HepG2 (cell line): ENCODE measurements around the gene FOSB. TPM values are rescaled to one million over a fixed set of nuclear protein-coding genes. Genes with fewer than 3 reads are reported as not detected.

Experiments
- ATAC-seq: fragments of 200-7000 bp; cut with Tn5 transposase; 3 replicates; pipeline ENCODE4 v1.9.1; 2020; ENCODE audit warnings: mild to moderate bottlenecking, moderate library complexity
- BruUV-seq: library from RNA; stranded (reverse); fragments of 400-500 nt; replicated peaks from 2 replicates; lab custom pipeline; 2021; lab: Mats Ljungman, UMichigan
- CTCF ChIA-PET: fragments of 300-600 bp; formaldehyde crosslinking; extraction: SDS; loops from one replicate; lab custom pipeline; 2021; ENCODE audit warnings: low total read pairs, inconsistent platforms, low intra/inter-chr PET ratio; lab: Yijun Ruan, JAX
- POLR2A ChIA-PET: fragments of 350-600 bp; sonication (Branson Sonifier 250); formaldehyde crosslinking; loops from one replicate; lab custom pipeline; 2020; ENCODE audit warnings: antibody characterized with exemption, inconsistent platforms; lab: Yijun Ruan, JAX
- DNase-seq: peaks from one replicate; pipeline ENCODE4 v3.0.0-alpha.2; 2015; ENCODE audit warnings: low spot score
- FAIRE-seq: peaks from 3 replicates; lab custom pipeline; 2011; peaks lifted over from hg19 to GRCh38; lab: Jason Lieb, UNC
- H2AFZ ChIP-seq: one replicate; pipeline ENCODE4 v1.6.1; 2011; ENCODE audit warnings: low read length, inconsistent platforms
- H3K27ac ChIP-seq: fragments of 300-600 bp; 3 replicates; pipeline ENCODE4 v1.8.0; 2011; ENCODE audit warnings: mixed run types, mild to moderate bottlenecking, mixed read lengths, low read length, inconsistent platforms; ENCODE audit not compliant: insufficient read depth; ENCODE audit errors: extremely low read length
- H3K27me3 ChIP-seq, 2 experiments: fragments of 200-600 bp in 1 of 2; 2 replicates in 1 of 2; 3 replicates in 1 of 2; pipeline versions ENCODE4 v1.6.0 to v1.8.0; 2011; ENCODE audit warnings: low read length in 2 of 2, mild to moderate bottlenecking in 2 of 2, moderate library complexity in 2 of 2, inconsistent platforms in 1 of 2; ENCODE audit not compliant: insufficient read depth in 2 of 2, control insufficient read depth in 1 of 2
- H3K36me3 ChIP-seq, 2 experiments: fragments of 200-600 bp in 1 of 2; replicated peaks in 1 of 2; 2 replicates in 1 of 2; 3 replicates in 1 of 2; pipeline versions ENCODE4 v1.5.1 to v1.8.0; 2011; ENCODE audit warnings: low read length in 2 of 2, inconsistent platforms in 1 of 2; ENCODE audit not compliant: insufficient read depth in 2 of 2, control insufficient read depth in 1 of 2
- H3K4me1 ChIP-seq: 2 replicates; pipeline ENCODE4 v1.5.1; 2012; ENCODE audit warnings: low read length, inconsistent platforms; ENCODE audit not compliant: insufficient read depth
- H3K4me2 ChIP-seq: 2 replicates; pipeline ENCODE4 v1.6.0; 2011; ENCODE audit warnings: low read depth, low read length, inconsistent platforms
- H3K4me3 ChIP-seq, 3 experiments: fragments of 200-600 bp in 1 of 3; sonication (generic), shearing (Covaris generic) in 1 of 3; replicated peaks in 1 of 3; 2 replicates each; pipeline ENCODE4 v1.5.1; 2011 to 2016; ENCODE audit warnings: low read length in 3 of 3, inconsistent platforms in 2 of 3, low read depth in 2 of 3, mild to moderate bottlenecking in 2 of 3, control low read depth in 1 of 3, mixed read lengths in 1 of 3; ENCODE audit not compliant: insufficient read depth in 1 of 3
- H3K79me2 ChIP-seq: one replicate; pipeline ENCODE4 v1.6.1; 2011; ENCODE audit warnings: low read length, inconsistent platforms; ENCODE audit not compliant: insufficient read depth
- H3K9ac ChIP-seq: 2 replicates; pipeline ENCODE4 v1.6.0; 2011; ENCODE audit warnings: mild to moderate bottlenecking, low read depth, low read length, inconsistent platforms; ENCODE audit not compliant: insufficient read depth
- H3K9me3 ChIP-seq: 2 replicates; pipeline ENCODE4 v1.5.1; 2012; ENCODE audit warnings: mild to moderate bottlenecking, low read length
- H4K20me1 ChIP-seq: 2 replicates; pipeline ENCODE4 v1.6.0; 2011; ENCODE audit warnings: inconsistent platforms, mild to moderate bottlenecking, low read length, moderate library complexity; ENCODE audit not compliant: insufficient read depth
- AGO2 ChIP-seq: fragments of 200-400 bp; formaldehyde crosslinking; optimal IDR thresholded peaks from 2 replicates; pipeline ENCODE3; 2017; ENCODE audit warnings: mild to moderate bottlenecking, low read depth, low read length, moderate library complexity
- FOXK2 ChIP-seq: fragments of 450-650 bp; IDR thresholded peaks from 2 replicates; pipeline ENCODE4 v1.6.1; 2016
- FOXP1 ChIP-seq, 2 experiments: fragments of 450-650 bp in 1 of 2; IDR thresholded peaks; 2 replicates each; pipeline ENCODE4 v1.6.1; 2017 to 2018; ENCODE audit warnings: antibody characterized with exemption in 1 of 2
- HIVEP1 ChIP-seq: sonication (generic); formaldehyde crosslinking; IDR thresholded peaks from 2 replicates; pipeline ENCODE4 v1.4.0; 2020; ENCODE audit warnings: mild to moderate bottlenecking, missing genetic modification reagents
- HNRNPH1 ChIP-seq: fragments of 200-400 bp; formaldehyde crosslinking; optimal IDR thresholded peaks from 2 replicates; pipeline ENCODE3; 2017; ENCODE audit warnings: mild to moderate bottlenecking, low read depth, low read length
- KLF16 ChIP-seq, 2 experiments: sonication (generic) in 1 of 2; formaldehyde crosslinking in 1 of 2; IDR thresholded peaks; 2 replicates each; pipeline versions ENCODE4 v1.6.1 to v1.8.0; 2016 to 2023; ENCODE audit warnings: missing genetic modification reagents in 2 of 2, missing compliant biosample characterization in 1 of 2
- PHB2 ChIP-seq: fragments of 450-650 bp; IDR thresholded peaks from 2 replicates; pipeline ENCODE4 v1.6.1; 2018; ENCODE audit not compliant: partially characterized antibody
- RBM39 ChIP-seq: fragments of 200-400 bp; formaldehyde crosslinking; IDR thresholded peaks from one replicate; pipeline ENCODE4 v1.6.1; 2018; ENCODE audit warnings: antibody characterized with exemption, mild to moderate bottlenecking, low read depth, low read length; ENCODE audit not compliant: poor library complexity, severe bottlenecking
- RNF2 ChIP-seq: fragments of 450-650 bp; conservative IDR thresholded peaks from 2 replicates; pipeline ENCODE4 v1.6.1; 2016; ENCODE audit warnings: low read depth
- ZBTB20 ChIP-seq: sonication (generic); formaldehyde crosslinking; IDR thresholded peaks from 2 replicates; pipeline ENCODE4 v1.8.1; 2023; ENCODE audit warnings: missing genetic modification reagents, low read depth, mild to moderate bottlenecking, borderline replicate concordance
- ZNF761 ChIP-seq: sonication (generic); formaldehyde crosslinking; conservative IDR thresholded peaks from 2 replicates; pipeline ENCODE4 v1.4.0; 2020; ENCODE audit warnings: mild to moderate bottlenecking, missing genetic modification reagents
- ZNF879 ChIP-seq: sonication (generic); formaldehyde crosslinking; IDR thresholded peaks from 2 replicates; pipeline ENCODE4 v1.8.1; 2023; ENCODE audit warnings: missing genetic modification reagents
- WGBS: methylation state at CpG from one replicate; pipeline ENCODE4 v1.1.6; 2017; ENCODE audit warnings: low lambda C conversion rate; 5-methylcytosine and 5-hydroxymethylcytosine counted together
- in situ Hi-C: cut with HindIII; loops from 2 replicates; pipeline ENCODE4 v1.10.0; 2017; ENCODE audit warnings: low pct_unique_long_range_greater_than_20kb; ENCODE audit not compliant: extremely low pct_ligation_motif_present
- intact Hi-C: fragments of 100-400 bp; cut with micrococcal nuclease; formaldehyde crosslinking; loops from one replicate; pipeline ENCODE4 v1.10.0; 2022; ENCODE audit not compliant: unreplicated experiment
- polyA plus RNA-seq, 8 experiments: library from polyadenylated mRNA; depleted of rRNA in 3 of 8; stranded (reverse) in 7 of 8; unstranded in 1 of 8; fragments of >200 nt; fragmentation: Illumina TruSeq in 4 of 8; extraction: Trizol in 4 of 8; gene quantifications; 2 replicates each; pipeline versions ENCODE4 v1.2.1 to v1.2.3, GENCODE V29; 2011 to 2016; ENCODE audit warnings: low read depth in 4 of 8, missing spikeins in 1 of 8, mixed read lengths in 1 of 8; ENCODE audit not compliant: insufficient read depth in 1 of 8
- total RNA-seq, 5 experiments: library from RNA; depleted of rRNA; stranded (reverse); fragments of >200 nt; fragmentation: Illumina TruSeq; extraction: Trizol; gene quantifications; 2 replicates each; pipeline ENCODE4 v1.2.3, GENCODE V29; 2016; ENCODE audit warnings: low read depth in 1 of 5
- TF ChIP-seq, protein P1 (sequence below): sonication (generic); formaldehyde crosslinking; IDR thresholded peaks from 2 replicates; pipeline ENCODE4 v1.5.0; 2020; ENCODE audit warnings: mild to moderate bottlenecking, missing genetic modification reagents
- TF ChIP-seq, protein P2 (sequence below): sonication (generic); formaldehyde crosslinking; IDR thresholded peaks from 2 replicates; pipeline ENCODE4 v1.4.0; 2020; ENCODE audit warnings: mild to moderate bottlenecking, missing genetic modification reagents
- TF ChIP-seq, protein P3 (sequence below): sonication (generic); formaldehyde crosslinking; IDR thresholded peaks from 2 replicates; pipeline ENCODE4 v1.4.0; 2020; ENCODE audit warnings: missing genetic modification reagents
- TF ChIP-seq, protein P4 (sequence below): IDR thresholded peaks from 2 replicates; pipeline ENCODE4 v1.6.1; 2016; ENCODE audit warnings: low read depth, control low read depth

The FOSB gene
- total and polyA plus RNA-seq, 2 of the 13 experiments (the other 11 are each of a cell fraction or from before 2014, with no cell fraction given), result 2.8 to 6.0 TPM

DNA sequence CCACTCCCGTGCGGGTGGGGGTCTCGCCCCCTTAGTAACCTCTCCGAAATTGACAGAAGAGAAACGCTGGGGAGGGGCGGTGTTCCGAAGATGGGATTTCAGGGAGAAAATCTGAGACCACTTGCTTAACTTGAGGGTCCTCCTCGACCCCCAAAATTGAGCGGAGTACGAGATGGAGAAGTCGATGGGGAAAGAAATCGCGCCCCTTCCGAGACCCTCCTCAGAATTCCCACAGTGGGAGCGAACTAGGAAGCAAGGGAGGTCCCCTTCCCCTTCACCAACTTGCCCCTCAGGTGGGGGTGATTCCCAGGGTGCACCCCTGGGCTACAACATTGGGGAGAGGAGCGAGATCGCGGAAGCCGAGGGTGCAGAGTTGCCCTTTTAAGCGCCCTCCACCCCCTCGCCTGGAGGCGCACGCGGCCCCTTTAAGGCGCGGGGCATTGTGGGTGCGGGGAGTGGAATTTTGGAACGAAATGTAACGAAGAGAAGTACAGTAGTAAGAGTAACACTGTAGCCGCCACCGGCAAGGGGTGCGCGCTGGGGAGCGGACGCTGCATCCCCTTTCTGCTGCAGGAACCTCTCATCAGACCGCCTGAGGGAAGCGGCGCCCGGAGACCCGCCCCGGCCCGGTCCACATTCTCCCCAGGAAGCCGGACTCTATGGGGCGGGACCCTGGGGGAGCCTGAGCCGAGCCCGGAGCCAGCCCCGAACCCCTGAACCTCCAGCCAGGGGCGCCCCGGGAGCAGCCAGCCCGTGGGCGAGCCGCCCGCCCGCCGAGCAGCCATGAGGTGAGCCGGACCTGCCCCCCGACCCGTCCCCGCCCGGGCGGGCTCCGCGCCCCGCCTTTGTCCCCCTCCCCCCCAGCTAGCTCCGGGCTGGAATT is 39.4 kb downstream of the FOSB start, which contains the start of gene VASP (continued):
- TF ChIP-seq, protein P1, sequence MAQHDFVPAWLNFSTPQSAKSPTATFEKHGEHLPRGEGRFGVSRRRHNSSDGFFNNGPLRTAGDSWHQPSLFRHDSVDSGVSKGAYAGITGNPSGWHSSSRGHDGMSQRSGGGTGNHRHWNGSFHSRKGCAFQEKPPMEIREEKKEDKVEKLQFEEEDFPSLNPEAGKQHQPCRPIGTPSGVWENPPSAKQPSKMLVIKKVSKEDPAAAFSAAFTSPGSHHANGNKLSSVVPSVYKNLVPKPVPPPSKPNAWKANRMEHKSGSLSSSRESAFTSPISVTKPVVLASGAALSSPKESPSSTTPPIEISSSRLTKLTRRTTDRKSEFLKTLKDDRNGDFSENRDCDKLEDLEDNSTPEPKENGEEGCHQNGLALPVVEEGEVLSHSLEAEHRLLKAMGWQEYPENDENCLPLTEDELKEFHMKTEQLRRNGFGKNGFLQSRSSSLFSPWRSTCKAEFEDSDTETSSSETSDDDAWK (CRISPR knock-in tag), result no peak
- peak; percentile 20; the same call in 1 of the 2 replicates for TF ChIP-seq ZBTB20 (CRISPR knock-in tag)

DNA sequence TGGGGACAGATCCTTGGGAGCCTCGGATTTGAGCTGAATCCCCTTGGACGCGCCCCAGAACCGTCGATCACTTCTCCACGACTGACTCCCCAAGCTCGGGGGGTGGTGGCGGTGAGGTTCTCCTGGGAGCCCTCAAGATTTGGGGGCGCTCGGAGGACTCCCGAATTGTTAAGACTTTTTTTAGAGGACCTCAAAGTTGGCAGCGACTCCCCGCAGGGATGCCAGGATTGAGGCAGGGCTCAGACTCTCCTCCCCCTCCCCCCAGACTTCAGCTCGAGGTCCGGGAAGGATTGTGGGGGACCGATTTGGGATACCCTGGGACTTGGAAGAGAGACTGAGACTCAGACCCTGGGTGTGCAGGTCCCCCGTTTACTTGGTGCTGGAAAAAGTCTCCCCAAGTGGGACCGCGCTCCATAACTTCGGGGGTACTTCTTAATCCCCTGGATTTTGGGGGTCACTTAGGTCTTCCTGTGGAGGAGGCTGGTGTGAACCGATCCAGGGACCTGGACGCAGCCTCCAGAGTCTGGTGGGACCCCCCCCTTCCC is 40.1 kb downstream of the FOSB start:
- peaks cover 4 to 6% of the 10 kb centered on the region in 2 experiments; a peak in 1 of 5 replicates for H3K36me3 ChIP-seq
- POLR2A ChIA-PET, result interaction anchor here (0.6 to 1.6 kb wide), 5 partner anchors 8 to 131 kb away, joined by 3 to 7 read pairs (median 3); partner anchors contain the start of gene EML2
- DNase-seq, result no peak
- TF ChIP-seq, protein P2, sequence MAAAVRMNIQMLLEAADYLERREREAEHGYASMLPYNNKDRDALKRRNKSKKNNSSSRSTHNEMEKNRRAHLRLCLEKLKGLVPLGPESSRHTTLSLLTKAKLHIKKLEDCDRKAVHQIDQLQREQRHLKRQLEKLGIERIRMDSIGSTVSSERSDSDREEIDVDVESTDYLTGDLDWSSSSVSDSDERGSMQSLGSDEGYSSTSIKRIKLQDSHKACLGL (CRISPR knock-in tag), result peak; percentile 24; the same call in 1 of the 2 replicates
- TF ChIP-seq AGO2 (peak; percentile 12), RBM39 (peak; percentile 10), RNF2 (no peak), HIVEP1 (CRISPR knock-in tag) (0 out of 2 replicates have a peak, but pooled peaks have one; percentile 6), HNRNPH1 (peak; percentile 14), FOXK2 (no peak), ZNF879 (CRISPR knock-in tag) (no peak), FOXP1 (IDR thresholded peaks at IDR 0.05) (no peak), FOXP1 (CRISPR knock-in tag; IDR thresholded peaks at IDR 0.05) (no peak), PHB2 (no peak), KLF16 (CRISPR knock-in tag; IDR thresholded peaks at IDR 0.05) (no peak), ZNF761 (CRISPR knock-in tag) (no peak)
- TF ChIP-seq, protein P3, sequence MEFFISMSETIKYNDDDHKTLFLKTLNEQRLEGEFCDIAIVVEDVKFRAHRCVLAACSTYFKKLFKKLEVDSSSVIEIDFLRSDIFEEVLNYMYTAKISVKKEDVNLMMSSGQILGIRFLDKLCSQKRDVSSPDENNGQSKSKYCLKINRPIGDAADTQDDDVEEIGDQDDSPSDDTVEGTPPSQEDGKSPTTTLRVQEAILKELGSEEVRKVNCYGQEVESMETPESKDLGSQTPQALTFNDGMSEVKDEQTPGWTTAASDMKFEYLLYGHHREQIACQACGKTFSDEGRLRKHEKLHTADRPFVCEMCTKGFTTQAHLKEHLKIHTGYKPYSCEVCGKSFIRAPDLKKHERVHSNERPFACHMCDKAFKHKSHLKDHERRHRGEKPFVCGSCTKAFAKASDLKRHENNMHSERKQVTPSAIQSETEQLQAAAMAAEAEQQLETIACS (CRISPR knock-in tag), result no peak
- TF ChIP-seq, protein P4, sequence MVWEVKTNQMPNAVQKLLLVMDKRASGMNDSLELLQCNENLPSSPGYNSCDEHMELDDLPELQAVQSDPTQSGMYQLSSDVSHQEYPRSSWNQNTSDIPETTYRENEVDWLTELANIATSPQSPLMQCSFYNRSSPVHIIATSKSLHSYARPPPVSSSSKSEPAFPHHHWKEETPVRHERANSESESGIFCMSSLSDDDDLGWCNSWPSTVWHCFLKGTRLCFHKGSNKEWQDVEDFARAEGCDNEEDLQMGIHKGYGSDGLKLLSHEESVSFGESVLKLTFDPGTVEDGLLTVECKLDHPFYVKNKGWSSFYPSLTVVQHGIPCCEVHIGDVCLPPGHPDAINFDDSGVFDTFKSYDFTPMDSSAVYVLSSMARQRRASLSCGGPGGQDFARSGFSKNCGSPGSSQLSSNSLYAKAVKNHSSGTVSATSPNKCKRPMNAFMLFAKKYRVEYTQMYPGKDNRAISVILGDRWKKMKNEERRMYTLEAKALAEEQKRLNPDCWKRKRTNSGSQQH, result no peak
- TF ChIP-seq, all 625 proteins: peak for 5
- WGBS, result 0% methylated on average over 7 of the region's 22 CpGs
- Histone ChIP-seq H4K20me1 (0 out of 2 replicates have a peak, but pooled peaks cover 5% of the 10 kb centered on the region), H3K9ac (peak overlapping the region; percentile 94), H3K4me3 (peak overlapping the region; percentile 92 to 100 (median 96)), H3K4me1 (peaks cover 53% of the 10 kb centered on the region), H3K4me2 (peak overlapping the region; percentile 99), H3K27me3 (no peaks in the 10 kb centered on the region; a peak in 1 of 5 replicates), H3K27ac (peak overlapping the region; percentile 77), H3K79me2 (peaks cover 47% of the 10 kb centered on the region), H2AFZ (no peak overlapping the region), H3K9me3 (no peaks in the 10 kb centered on the region)
- no peak for ATAC-seq
- intact Hi-C loops (no loop called here), in situ Hi-C loops (no loop called here)
- no peak for FAIRE-seq
- BruUV-seq, result TSS peak; percentile 53
- CTCF ChIA-PET, result no interaction called here
